HG03025 (cell line): ENCODE measurements around the gene DCC.

Experiments used
- ATAC-seq: cut with Tn5 transposase; IDR thresholded peaks from one replicate; pipeline ENCODE4 v1.9.1; 2021; ENCODE audit warnings: mild to moderate bottlenecking, moderate library complexity; ENCODE audit not compliant: unreplicated experiment, low FRiP score

The DCC gene

DNA sequence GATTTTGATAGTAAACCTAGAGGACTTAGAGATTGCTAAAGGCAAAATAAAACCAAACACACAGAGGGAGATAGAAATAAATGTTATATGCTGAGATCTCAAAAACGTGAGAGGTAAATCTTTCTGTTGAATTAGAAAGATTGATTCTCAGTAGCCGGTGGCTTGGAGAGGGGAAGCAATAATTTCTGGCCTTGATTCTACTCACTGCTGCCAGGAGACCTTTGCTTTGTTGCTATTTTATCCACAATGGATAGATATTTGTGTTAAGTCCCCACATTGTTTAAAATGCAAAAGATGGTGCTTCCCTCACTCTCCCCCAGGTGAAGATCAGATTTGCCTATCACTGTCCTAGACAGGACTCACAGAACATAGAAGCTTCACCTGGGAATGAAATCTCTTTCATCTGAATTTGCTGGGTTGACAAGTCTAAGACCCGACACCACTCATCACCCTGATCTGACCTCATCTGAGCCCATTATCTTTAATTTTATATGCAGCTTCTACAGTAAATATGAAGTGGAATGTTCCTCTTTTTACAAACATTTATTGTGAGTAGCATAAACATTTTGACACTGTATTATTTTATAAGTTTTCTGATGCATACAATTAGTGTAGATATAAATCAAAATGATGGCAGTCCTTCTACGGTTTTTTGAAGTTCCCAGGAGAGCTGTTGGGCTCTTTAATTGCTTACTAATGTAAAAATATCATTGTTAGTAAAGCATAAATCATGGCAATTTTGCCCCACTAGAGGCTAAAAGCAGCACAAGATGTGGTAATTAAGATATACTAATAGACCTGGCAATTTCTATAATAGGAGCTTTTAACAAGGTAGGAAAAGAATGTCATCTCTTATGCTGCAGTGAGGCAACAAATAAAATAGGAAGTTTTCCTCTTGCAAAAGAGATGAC is 149.7 kb downstream of the DCC start:
- ATAC-seq, result no peak

DNA sequence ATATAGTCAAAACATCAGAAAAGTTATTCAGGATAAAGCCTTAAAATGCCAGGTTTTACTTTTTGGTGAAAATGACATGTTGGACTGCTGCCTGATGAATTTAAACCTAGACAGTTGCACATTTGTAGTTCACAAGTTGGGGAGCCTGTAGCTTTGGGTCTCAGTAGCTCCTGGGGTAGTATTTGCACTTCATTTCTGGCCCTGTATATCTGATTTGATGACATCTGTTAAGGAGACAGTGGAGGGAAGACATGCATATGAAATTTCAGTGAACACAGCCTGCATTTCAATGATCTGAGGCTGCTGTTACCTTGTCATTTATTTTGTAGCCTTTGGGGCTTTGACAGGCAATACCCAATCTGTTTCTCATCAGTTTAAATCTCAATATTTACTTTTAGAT is 156.4 kb downstream of the DCC start:
- ATAC-seq, result no peak

DNA sequence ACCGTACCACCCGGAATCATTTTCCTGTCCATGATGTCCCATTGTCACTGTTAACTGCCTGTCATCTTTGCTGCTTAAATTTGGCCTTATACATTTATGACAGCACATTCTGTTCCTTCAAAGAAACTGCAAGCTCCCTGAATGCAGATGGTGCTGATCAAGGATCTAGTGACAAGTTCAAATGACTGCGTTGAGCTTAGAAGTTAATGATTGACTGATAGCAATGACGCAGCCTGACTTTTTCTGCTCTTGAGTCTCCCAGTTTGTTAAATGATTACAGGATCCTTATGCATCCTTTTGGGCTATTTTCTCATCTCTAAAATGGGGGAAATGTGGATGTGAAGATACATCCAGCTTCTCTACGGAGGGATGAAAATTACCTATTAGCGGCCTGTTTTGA is 159.0 kb downstream of the DCC start:
- no peak for ATAC-seq

DNA sequence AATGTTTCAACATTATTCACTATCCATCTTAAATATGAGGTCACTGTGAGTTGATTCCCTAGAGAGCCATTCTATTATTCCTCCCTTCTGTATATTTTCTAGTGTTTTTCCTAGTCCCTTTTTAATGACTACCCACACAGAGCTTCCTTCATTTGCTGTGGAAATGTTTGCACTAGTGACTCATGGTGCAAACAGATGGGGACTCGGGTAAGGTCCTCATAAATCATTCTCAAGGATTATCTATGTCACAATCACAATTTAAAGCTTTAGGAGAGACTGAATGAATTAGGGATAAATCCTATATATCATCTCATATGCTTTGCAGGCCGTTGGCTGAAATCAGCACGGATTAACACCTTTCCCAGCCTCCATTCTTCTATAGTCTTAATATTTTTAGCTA is 159.6 kb downstream of the DCC start:
- no peak for ATAC-seq

DNA sequence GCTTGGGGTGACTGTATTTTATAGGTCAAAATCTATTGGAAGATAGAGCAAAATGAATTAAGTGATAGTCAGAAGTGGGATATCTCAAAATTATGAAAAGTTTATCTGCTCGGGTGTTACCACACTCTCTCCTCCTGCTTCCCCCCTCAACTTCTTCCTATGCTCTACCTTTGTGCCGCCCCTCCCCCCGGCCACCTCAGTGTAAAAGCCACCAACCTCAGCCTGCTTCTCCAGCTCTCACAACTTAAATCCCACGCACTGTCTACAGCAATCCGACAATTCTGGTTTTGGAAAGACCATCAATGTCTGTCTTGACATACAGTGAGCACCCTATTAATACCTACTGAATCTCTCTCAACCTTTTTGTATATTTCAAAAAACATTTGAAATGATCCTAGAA is 164.6 kb downstream of the DCC start:
- ATAC-seq, result no peak

DNA sequence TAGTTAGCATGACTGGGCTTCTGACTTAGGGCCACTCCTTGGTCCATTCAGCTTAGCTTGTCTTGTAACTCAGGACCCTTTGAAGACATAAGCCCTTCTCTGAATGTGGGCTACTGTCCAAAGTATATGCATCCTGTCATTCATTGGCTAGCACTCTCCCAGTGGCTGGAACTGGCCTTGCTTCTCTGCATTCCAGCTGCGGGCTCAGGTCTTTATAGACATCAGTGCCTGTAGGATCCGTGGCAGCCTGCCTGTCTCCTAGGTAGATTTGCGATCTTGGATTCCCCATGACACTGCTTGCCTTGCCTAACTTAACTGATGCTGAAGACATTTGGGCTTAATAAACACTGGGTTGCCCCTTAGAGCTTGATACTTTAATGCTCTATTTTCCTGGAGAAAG is 170.1 kb downstream of the DCC start:
- no peak for ATAC-seq

DNA sequence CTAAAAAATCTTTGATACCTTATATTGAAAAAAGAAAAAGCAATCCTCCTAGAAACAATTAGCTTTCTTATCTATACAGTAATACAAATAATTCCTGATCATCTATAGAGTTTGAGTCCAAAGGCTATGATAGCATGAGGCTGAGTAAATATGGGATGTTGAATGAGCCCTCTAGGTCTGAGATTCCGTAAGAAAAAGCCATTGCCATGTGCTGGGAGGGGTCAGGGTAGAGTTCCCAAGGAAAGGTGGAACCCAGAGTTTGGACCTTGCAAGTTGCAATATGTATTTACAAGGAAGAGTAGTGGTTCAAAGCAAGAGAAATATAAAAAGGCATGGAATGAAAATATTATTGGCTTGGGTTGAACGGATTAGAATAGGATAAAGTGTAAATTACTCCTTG is 178.1 kb downstream of the DCC start:
- ATAC-seq, result no peak

DNA sequence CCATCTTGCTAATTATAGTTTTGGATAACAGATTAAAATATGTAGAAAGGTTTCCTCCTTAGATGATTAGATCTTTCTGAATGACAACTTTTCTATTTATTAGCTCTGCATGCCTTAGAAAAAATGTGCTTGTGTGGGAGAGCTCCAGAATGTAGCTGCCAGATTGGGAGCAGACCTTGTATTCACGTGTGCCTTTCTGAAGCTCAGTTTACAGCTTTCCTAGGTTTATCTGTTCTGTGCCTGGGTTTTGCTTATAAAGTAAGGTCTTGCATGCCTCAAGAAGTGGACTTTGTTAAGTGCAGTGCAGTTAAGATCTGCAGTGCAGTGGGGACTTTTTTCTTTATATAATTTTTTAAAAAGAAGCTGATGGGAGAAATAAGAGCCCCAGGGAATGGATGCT is 179.0 kb downstream of the DCC start:
- no peak for ATAC-seq

DNA sequence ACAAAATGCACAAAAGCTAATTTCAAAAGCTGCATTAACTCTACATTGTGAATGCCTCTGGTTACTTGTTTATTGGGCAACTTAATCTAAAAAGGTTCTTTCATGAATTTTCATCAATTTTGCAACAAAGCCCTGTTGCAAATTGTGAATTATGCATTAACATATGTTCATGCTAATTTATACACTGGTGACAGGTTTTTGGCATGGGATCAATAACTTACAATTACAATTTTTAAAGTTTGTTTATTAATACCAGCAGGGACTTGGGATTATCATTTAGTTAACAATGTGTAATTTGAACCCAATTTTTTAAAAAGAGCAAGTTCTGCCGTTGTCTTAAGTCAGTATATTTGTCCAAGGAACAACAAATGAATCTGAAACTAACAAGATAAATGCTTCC is 183.6 kb downstream of the DCC start:
- ATAC-seq, result no peak

DNA sequence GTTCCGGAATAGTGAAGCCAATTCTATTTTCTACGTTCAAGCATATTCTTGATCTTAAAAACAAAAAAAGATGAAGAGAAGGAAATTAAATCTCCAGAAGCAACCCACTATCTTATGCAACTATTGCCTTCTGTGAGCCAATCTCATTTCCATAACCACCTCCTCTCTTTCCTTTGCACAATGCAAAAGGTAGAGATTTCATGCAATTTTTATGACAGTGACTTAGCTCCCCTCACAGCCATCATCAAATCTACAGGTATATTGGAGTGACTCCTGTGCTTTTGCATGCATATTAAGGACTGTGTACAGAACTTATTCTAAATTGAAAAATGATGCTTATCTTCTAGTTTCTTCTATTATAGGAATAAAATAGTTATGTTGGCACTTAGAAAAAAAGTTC is 191.8 kb downstream of the DCC start:
- ATAC-seq, result no peak

DNA sequence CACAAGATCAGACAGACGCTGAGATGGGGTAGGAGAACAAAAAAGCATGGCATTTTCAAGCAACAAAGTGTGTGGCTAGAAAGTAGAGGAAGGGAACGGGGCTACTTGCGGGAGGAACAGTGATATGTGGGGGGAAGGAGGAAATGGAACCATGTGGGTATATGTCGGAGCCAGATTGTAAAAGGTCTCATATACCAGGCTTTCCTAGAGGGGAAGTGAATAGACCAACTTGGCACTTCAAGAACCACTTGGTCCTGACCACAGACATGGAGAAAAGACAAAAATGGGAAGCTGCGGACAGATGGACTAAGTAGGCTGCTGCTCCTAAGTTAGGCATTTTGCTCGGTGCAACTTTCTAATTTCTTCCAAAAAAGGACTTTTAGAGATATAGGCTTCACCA is 196.0 kb downstream of the DCC start:
- ATAC-seq, result no peak

DNA sequence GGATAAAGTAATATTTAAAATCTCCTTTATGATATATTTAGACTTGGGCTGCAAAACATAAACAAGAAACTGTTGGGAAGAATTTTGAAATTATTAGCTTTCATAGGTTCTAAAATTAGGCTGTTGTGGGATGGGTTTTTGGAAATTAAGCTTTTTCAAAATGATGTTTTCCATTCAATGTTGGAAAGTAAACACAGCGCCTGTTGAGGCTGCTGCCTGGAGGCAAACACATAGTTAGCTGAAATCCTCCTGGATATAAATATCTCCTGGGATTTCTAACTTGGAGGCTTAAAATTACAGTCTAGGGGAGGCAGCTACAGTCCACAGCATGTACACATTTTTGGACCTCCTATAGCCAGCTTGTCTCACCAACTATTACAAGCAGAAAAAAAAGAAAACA is 197.3 kb downstream of the DCC start:
- no peak for ATAC-seq

DNA sequence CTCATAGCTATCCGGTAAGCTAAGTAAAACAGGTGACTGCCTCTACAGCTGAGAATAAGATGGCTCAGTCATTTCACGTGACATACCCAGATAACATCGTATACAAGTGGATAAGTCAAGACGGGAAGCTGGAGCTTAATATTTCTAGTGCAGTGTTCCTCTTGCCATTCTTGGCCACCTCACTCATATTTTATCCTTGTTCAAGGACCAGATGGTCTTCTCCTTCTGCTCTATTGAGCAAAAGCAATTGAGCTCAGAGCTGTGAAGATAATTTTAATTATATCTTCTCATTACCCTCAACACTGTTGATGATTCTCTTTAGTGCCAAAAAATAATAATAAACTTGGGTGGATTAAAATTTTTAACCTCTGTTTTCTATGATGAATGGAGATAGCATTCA is 201.1 kb downstream of the DCC start:
- ATAC-seq, result no peak

DNA sequence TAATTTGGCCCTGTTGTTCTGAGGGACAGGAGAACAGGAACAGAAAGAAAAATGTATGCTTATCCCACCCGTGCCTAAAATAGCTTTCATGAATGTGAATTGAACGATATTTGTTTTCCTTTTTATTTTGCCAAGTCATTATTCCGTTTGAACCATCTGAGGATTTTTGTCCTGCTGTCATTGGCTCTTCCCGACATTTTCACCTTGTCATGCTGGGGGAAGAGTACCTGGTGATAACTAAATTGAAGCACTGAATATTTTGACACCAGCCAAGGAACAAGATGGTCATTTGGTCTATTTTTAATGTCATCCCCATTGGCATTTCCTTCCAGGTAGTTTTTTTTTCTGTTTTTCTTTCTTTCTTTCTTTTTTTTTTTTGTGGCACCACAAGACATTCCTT is 204.1 kb downstream of the DCC start:
- ATAC-seq, result no peak

DNA sequence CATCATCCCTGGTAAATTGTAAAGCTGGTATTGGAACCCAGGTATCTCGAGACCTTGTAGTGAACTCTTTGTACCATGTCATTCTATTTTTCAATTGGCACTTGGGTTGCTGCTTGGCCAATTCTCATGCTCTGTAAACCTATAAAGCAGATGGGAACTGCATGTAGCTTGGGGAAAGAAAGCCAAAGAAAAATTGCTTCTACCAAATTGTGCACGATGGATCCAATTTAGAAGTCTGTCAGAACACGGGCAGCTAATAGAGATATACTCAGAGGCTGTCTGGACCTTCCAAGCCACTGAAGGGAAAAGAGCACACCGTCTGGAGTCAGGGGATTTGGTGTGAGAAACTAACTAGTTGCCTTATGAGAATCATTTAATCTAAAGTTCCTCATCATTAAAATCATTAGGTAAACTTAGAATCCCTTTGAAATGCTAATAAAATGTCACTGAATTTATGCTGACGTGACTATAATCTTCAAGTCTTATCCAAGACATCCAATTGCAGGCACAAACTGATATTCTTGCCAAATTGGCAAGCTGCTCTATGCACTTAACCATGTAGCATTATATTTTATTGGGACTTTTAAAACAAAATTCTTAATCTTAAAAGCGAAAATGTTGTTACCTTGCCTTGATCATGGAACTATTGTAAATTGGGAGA is 206.8 kb downstream of the DCC start:
- ATAC-seq, result no peak

DNA sequence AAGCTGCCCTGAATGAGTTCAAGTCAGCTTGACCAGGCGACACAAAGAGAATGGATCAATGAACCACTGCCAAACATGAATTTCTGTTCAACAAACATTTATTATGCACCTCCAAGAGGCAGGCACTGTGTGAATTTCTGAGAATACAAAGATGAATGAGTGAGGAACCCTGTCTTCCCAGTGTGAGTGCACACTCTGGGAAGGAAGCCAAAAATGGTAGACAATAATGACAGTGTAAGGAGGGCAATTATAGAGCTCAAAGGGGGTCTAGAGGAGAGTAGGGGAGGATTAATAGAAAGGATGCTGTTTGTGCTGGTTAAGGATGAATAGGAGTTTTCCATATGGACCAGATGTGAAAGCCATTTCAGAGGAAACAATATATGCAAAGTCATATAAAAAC is 213.4 kb downstream of the DCC start:
- ATAC-seq, result no peak

DNA sequence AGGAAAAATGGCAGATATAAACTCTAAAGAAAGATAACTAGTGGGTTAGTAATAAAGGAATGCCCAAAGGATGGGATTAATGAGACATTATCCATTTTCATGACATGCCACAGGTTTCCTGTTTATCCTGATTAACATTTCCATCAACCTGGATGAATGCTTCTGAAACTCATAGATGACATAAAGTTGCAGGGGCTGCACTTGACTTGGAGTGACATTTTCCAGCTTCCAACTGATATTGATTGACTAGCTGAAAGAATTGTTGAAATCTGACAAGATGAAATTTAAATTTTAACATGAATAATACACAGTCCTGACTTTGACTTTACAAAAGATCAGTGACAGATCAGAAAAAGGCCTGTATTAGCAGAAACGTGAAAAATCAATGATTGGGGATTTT is 214.2 kb downstream of the DCC start:
- no peak for ATAC-seq

DNA sequence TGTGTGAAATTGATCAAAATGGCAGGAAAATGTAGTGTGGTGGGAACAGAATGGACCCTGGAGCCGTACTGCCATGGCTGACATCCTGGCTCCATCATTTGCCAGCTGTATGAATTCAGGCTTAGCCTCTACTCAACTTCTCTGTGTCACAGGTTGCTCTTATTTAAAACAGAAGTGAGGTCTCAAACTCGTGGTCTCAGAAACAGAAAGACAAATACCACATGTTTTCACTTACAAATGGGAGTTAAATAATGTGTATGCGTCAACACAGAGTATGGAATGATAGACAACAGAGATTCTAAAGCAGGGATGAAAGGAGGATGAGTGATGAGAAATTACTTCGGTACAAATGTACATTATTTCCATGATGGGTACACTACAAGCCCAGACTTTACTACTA is 227.4 kb downstream of the DCC start:
- ATAC-seq, result no peak

DNA sequence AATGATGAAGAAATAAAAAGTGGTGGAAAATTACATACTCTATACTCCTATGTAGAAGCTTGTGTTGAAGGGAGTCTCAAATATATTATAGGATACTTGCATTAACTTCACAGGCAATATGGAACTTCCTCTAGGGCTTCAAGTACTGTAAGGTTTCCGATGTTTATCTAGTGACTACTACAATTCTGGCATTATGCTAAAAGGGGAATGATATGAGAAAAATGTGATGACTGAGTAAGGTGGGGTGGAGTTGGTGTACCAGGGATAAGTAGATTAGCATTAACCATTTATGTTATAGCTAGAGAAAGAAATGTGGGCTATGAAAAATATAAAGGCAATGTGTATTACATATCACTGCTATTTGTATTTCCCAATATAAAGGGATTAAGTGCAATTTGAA is 229.5 kb downstream of the DCC start:
- ATAC-seq, result no peak

DNA sequence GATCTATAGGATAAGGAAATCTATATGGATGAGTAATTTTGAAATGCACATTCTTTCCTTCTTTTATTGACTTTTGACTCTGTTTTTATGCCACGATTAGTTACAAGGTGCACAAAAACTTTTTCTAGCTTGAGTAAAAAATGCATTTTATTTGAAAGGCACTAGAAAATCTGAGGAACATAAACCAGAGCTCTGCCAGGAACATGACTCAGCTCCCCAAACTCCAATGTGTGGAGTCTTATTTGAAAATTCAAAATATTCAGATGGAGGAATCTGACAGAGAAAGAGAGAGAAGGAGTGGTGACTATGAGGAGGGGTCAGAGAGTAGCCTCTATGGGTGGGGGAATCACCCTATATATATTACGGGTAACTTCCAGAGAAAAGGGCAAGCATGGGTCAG is 231.0 kb downstream of the DCC start:
- no peak for ATAC-seq

DNA sequence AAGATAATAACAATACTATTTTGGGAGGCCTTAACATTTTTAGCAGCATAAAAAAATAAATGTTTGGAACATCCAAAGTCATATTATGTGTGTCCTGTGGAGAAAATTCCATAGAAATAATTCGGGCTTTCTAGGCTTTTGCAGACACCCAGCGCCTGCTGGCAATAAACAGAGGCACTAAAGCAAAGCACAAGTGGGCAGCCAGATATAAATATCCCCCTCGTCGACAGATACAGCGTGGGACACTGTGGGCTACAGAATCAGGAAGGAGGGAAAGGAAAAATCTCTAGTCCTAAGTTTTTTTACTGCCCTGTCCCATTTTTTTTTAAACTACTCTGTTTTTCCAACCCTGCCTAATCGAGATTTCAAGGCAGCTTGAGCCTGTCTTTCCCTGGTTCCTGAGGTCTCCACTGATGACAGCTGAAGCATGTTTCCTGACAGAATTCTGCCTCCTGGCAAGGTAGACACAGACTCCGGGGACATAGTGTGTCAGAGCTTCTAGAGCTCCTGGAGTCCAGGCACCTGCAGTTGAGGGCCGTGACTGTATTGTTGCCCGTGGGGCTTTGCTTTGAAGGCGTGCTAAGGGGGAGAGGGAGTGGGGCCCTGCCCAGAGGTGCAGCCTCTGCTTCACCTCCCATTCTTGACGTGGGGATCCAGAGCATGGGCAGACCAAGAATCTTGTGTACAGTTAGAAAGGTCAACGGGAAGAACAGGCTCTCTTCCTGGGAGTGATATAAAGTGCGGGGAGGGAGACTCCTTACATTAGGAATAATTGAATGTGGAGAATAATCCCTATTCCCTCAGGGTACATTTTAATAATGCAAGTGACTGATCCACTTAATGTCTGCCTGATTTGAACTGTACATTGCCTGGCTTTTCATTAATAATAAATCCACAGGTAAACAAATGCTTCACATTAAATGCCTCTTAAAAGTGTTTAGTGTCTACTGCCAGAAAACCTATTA is 232.3 kb downstream of the DCC start:
- ATAC-seq, result no peak
